Central memory CD8-positive, alpha-beta T cell (primary cell): ENCODE results near the gene C11orf42.
"Not testable (repeated sequence)": the region's sequence is repeated elsewhere in the genome, so short reads cannot be mapped to it uniquely, and the experiment has no call there.

Source experiments
- ATAC-seq: fragments of 150-1000 bp; cut with Tn5 transposase; replicated peaks from 2 replicates; pipeline ENCODE4 v1.10.0; 2022; ENCODE audit warnings: mild to moderate bottlenecking, moderate FRiP score, moderate number of reproducible peaks; ENCODE audit not compliant: poor library complexity, severe bottlenecking; ENCODE audit errors: extremely low read depth
- DNase-seq, 2 donors: peaks; one replicate each; pipeline ENCODE4 v3.0.0; 2021; ENCODE audit warnings: low spot score in 2 of 2
- H3K27ac Mint-ChIP-seq: one replicate; pipeline ENCODE4 v1.8.0; 2022; ENCODE audit warnings: low read depth, mild to moderate bottlenecking, moderate library complexity, mixed read lengths
- H3K27me3 Mint-ChIP-seq: one replicate; pipeline ENCODE4 v1.8.0; 2022; ENCODE audit warnings: mixed read lengths
- H3K36me3 Mint-ChIP-seq: one replicate; pipeline ENCODE4 v1.8.0; 2022; ENCODE audit warnings: mild to moderate bottlenecking, moderate library complexity, mixed read lengths; ENCODE audit not compliant: insufficient read depth
- H3K4me1 Mint-ChIP-seq: one replicate; pipeline ENCODE4 v1.8.0; 2022; ENCODE audit warnings: mixed read lengths
- H3K4me3 Mint-ChIP-seq: one replicate; pipeline ENCODE4 v1.8.0; 2022; ENCODE audit warnings: mild to moderate bottlenecking, moderate library complexity, mixed read lengths
- H3K9me3 Mint-ChIP-seq: one replicate; pipeline ENCODE4 v1.8.0; 2022; ENCODE audit warnings: mixed read lengths

C11orf42 gene

DNA sequence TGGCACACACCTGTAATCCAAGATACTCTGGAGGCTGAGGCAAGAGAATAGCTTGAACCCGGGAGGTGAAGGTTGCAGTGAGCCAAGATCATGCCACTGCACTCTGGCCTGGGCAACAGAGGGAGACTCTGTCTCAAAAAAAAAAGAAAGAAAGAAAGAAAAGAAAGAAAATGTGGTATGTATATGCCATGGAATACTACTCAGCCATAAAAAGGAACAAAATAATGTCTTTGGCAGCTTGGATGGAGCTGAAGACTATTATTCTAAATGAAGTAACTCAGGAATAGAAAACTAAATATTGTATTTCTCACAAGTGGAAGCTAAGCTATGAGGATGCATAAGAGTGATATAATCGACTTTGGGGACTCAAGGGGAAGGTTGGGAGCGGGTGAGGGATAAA is 43.5 kb downstream of the C11orf42 start:
- peaks cover 10% of the 10 kb centered on the region for H3K27me3 Mint-ChIP-seq
- ATAC-seq, H3K4me1 Mint-ChIP-seq, H3K36me3 Mint-ChIP-seq, H3K4me3 Mint-ChIP-seq, H3K9me3 Mint-ChIP-seq, DNase-seq, H3K27ac Mint-ChIP-seq: not testable (repeated sequence)

DNA sequence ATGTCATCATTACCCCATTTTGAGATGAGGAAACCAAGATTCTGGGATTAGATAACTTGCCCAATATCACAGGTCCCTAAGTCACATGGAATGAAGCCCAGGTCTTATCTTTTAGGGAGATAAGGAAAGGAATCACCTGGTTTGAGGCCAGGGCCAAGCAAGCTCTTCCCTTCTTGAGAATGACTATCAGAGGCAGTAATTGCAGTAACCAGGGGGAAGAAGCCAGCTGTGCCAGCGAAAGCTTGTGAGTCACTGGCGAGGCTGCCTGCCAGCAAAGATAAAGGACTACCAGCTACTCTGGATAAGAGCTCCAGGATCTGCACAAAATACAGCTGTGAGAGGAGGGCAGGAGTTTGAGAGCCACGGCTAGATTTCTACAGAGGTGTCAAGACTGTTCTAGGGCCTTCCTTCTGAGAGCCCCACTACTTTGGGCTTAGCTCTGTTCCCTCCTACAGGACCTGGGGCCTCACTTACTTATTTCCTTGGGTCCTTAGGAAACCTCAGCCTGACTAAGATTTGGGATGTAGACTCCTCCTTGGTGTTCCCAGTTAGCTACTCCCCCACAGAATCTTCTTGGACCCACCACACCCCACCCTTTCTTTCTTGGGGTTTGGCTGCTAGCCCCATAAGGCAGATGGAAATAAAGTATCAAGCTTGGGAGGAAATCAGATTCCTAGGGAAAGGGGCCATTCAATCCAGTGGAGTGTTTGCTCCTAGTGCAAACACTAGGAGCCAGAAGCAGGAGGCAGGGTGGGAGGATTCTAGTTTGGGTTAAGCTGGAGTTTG is 44.6 kb downstream of the C11orf42 start:
- no peaks in the 10 kb centered on the region for H3K4me1 Mint-ChIP-seq
- no peak for ATAC-seq
- H3K27ac Mint-ChIP-seq, result no peak overlapping the region
- H3K36me3 Mint-ChIP-seq, result no peaks in the 10 kb centered on the region
- no peaks in the 10 kb centered on the region for H3K9me3 Mint-ChIP-seq
- no peak for DNase-seq
- no peak overlapping the region for H3K4me3 Mint-ChIP-seq
- peaks cover 4% of the 10 kb centered on the region for H3K27me3 Mint-ChIP-seq

DNA sequence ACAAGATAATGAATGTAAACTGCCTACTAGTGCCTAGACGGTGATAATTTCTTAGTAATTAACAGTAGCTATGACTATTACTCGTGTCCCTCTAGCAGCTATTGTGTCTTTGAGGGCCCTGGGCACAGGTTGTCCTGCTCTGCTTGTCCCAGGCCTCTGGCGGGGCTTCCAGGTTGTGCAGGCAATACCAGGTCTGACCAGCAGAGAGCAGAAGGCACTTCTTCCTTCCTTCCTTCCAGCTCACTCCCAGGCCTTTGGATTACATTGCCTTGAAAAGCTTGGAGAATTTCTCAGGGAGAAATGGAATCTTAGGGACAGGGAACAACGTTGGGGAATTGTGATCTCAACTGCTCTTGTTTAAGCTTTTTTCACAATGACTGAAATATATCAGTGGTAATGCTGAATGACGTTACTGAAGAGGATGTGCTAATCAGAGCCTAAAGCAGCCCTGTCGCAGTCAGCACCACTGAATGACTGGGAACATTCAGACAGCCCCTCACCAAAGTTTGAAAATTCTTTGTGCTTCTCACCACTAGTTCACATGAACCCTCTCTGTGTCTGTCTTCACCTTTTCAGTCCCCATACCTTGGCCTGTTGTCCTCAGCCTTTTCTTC is 45.9 kb downstream of the C11orf42 start:
- Mint-ChIP-seq H3K4me1 (no peaks in the 10 kb centered on the region), H3K4me3 (no peak overlapping the region), H3K27ac (no peak overlapping the region), H3K27me3 (no peaks in the 10 kb centered on the region), H3K9me3 (no peaks in the 10 kb centered on the region), H3K36me3 (no peaks in the 10 kb centered on the region)
- ATAC-seq (no peak), DNase-seq (no peak)

DNA sequence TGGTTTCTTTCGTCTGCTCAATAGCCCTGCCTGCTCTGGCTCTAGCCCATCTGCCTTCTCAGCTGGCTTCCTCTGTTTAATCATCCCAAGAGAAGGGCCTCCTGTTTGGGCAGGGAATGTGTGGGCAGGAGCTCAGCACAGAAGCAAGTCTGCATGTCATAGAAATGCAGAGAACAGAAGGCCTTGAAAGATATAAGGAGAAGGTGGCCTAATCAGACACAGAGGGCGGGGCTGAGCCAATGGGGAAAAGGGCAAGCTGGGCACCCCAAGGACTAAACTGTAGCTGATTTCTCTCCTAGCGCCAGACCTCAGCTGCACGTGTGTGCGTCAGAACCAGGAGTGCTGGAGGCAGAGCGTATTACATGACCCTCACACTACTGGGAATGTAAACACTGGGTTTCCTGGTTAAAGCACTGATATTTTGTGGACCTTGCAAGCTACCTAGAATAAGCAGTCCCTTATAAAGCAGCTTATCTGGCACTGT is 46.7 kb downstream of the C11orf42 start:
- Mint-ChIP-seq H3K9me3 (no peaks in the 10 kb centered on the region), H3K4me3 (no peak overlapping the region), H3K27ac (no peak overlapping the region), H3K4me1 (no peaks in the 10 kb centered on the region), H3K27me3 (no peaks in the 10 kb centered on the region), H3K36me3 (no peaks in the 10 kb centered on the region)
- DNase-seq, result no peak
- ATAC-seq, result no peak

DNA sequence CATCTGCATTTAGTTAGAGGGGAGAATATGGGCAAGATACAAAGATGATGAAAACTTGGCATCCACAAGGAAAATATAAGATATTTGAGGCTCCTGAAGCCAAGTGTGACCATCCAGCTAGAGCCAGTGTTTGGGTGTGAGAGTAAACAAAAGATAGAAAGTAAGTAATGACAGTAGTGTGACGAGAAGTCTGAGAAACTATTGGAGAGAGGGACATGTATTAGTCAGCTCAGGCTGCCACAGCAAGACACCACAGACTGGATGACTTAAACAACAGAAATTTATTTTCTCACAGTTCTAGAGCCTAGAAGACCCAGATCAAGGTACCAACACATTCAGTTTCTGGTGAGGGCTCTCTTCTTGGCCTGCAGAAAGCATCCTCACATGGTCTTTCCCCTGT is 47.8 kb downstream of the C11orf42 start:
- ATAC-seq, result no peak
- no peaks in the 10 kb centered on the region for H3K36me3 Mint-ChIP-seq
- no peaks in the 10 kb centered on the region for H3K9me3 Mint-ChIP-seq

DNA sequence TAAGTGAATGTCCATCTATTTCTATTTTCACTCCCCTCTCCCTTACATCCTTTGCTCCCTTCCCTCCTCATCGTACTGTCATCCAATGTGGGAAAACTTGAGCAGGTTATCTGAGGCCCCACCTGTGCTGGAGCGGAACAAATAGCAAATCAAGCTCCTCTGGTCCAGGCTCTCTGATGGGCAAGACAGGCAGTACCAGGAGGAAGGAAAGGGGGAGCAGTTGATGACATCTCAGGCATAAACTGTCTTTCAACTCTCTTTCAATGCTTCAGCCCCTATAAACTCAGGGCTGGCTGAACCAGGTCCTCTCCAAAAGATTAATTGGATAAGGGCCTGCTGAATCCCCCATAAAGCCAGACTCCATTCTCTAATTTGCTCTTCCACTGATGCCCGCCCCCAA is 52.8 kb downstream of the C11orf42 start:
- H3K4me1 Mint-ChIP-seq, result no peaks in the 10 kb centered on the region
- no peak for DNase-seq

More for the DNA sequence above, 47.8 kb downstream of the C11orf42 start:
- Mint-ChIP-seq H3K4me1 (no peaks in the 10 kb centered on the region), H3K27me3 (no peaks in the 10 kb centered on the region), H3K4me3 (no peak overlapping the region), H3K27ac (no peak overlapping the region)
- no peak for DNase-seq

DNA sequence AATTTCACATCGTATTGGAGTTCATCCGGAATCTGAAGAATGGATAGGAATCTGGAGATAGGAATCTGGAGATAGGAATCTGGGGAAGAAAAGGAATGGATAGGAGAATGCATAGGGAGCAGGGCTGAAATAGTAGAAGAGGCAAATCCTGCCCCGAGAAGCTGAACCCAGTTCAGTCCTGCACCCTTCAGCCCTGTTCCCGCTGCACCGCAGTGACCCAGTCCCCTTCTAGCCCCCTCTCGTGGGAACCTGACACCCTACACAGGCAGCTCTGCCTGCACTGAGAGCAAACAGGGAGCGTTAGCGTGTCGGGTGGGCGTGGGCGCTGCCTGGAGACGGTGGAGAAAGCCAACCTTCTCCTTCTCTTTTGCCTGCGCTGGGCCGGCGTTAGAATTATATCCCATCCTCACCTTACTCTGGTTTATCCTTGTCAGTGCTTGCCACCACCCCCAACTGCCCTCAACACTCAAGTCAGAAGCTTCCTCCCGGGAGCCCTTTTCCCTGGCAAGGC is 53.3 kb downstream of the C11orf42 start:
- H3K4me1 Mint-ChIP-seq, result no peaks in the 10 kb centered on the region
- H3K36me3 Mint-ChIP-seq, result peaks cover 8% of the 10 kb centered on the region
- no peaks in the 10 kb centered on the region for H3K27me3 Mint-ChIP-seq
- ATAC-seq (no peak), DNase-seq (no peak)
- H3K9me3 Mint-ChIP-seq, result no peaks in the 10 kb centered on the region
- H3K4me3 Mint-ChIP-seq, result no peak overlapping the region
- no peak overlapping the region for H3K27ac Mint-ChIP-seq

More for the DNA sequence above, 52.8 kb downstream of the C11orf42 start:
- no peak overlapping the region for H3K27ac Mint-ChIP-seq
- H3K4me3 Mint-ChIP-seq, result no peak overlapping the region
- H3K27me3 Mint-ChIP-seq, result no peaks in the 10 kb centered on the region
- H3K36me3 Mint-ChIP-seq, result peaks cover 8% of the 10 kb centered on the region
- ATAC-seq, result no peak
- H3K9me3 Mint-ChIP-seq, result no peaks in the 10 kb centered on the region

DNA sequence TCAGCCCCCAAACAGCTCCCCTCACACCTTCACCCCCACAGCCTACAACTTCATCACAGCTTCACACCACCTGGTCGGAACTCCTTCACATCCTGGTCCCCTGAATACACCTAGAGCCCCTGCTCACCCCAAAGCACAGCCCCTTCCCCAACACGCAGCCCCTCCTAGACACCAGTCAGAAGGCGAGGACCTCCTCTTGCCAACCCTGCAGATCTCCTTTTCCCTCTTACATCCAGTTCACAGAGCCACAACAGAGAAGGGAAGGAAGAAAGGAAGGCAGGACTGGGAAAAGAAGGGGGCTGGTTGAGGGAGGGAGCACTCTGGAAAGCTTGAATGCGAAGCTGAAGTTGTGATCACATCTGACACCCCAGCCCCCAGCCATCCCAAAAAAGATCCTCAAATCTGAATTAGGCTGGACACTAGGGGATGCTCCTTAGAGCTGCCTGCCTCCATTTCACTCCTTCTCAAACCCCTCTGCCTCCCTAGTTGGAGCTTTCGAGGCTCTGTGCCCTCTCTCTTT is 54.9 kb downstream of the C11orf42 start:
- no peak overlapping the region for H3K27ac Mint-ChIP-seq
- no peak for ATAC-seq
- peaks cover 8% of the 10 kb centered on the region for H3K36me3 Mint-ChIP-seq
- no peaks in the 10 kb centered on the region for H3K9me3 Mint-ChIP-seq
- H3K27me3 Mint-ChIP-seq, result peaks cover 10% of the 10 kb centered on the region
- no peak for DNase-seq
- no peak overlapping the region for H3K4me3 Mint-ChIP-seq
- H3K4me1 Mint-ChIP-seq, result no peaks in the 10 kb centered on the region
